ENCODE data around the gene BTN3A1.

GRCh38 chr6:26408828-26409730 lies 7.0 kb downstream of the BTN3A1 start:
- no peak for TF ChIP-seq CTCF (IDR thresholded peaks at IDR 0.05 in 2 of 3, conservative IDR thresholded peaks at IDR 0.05 in 1 of 3; ENCODE audit: borderline replicate concordance in 1 of 3, insufficient read depth in 1 of 3, low read depth in 2 of 3, low read length in 2 of 3)
- TF ChIP-seq EZH2 (IDR thresholded peaks at IDR 0.05) = no peak
- no peak for TF ChIP-seq TCF7L2 (IDR thresholded peaks at IDR 0.05; ENCODE audit: borderline replicate concordance, extremely low read depth, insufficient read depth, insufficient read length)
- TF ChIP-seq CBX3 (IDR thresholded peaks at IDR 0.05; ENCODE audit: low read depth) = no peak
